ENCODE data around the gene DYNC1I2.
"Not testable (repeated sequence)": the region's sequence is repeated elsewhere in the genome, so short reads cannot be mapped to it uniquely, and the experiment has no call there.

Gene DYNC1I2

DNA sequence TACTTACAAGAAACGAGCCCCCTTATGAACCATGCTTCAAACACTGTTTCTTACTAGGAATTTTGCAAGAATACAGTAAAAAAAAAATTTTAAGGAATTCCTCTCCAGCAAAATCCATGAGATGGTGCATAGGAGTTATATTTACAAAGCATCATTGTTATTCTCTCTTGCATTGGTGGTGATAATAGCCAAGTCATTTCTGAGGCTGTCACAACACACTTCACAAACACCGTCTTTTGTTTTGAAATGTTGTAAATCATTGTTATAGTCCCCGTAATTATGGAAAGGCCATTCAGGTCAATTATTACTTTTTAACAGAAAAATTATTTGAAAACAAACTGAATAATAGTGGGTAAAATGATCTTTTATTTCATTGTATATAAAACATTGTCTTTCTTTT lies 60.1 kb downstream of the DYNC1I2 start:
- CTCF ChIA-PET = no interaction called here

DNA sequence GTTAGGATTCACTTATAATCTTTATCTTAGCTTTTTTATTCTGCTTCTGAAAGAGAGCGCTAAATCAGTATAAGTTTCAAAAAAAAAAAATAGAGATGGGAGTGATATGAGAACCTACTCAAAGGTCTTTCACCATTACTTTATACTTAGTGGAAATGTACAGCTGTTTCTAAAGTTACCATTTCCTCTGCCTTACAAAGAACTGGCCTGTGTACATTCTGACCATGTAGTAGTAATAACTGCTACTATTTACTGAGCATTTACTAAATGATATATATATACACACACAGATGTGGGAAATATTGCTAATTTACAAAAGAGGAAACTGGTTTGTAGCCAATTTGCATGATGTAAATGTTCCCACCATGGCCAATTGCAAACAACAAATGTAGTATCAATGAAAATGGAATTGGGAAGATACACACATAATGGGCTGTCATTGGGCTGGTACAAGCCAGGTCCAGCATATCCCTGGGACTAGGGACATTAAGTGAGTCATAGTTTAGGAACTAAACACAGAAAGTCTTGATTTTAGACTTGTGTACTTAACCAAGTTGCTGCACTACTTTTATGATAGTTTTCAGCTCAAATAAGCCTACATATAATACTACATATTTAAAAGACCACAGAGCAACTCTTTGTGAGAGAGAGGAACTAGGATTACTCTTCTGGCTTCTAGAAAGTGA lies 67.1 kb downstream of the DYNC1I2 start:
- CTCF ChIA-PET = interaction anchor here (0.7 kb wide), 1 partner anchor 41 kb away, joined by 3 read pairs; no protein-coding TSS in a partner anchor
- POLR2A ChIA-PET = no interaction called here
- peaks cover 0 to 39% of the 10 kb centered on the region in 2 experiments; a peak in 2 of 3 replicates for H3K36me3 ChIP-seq (ENCODE audit: control insufficient read depth in 2 of 2, insufficient read depth in 1 of 2, low read length in 2 of 2)
- no peak overlapping the region for H3K4me3 ChIP-seq (ENCODE audit: low read depth, low read length)
- no peak for TF ChIP-seq KLF10 (tag by site-specific recombination; IDR thresholded peaks at IDR 0.05)
- no peak for TF ChIP-seq ZNF211 (tag by site-specific recombination; IDR thresholded peaks at IDR 0.05; ENCODE audit: low read depth)
- no peak for TF ChIP-seq ZNF169 (tag by site-specific recombination; IDR thresholded peaks at IDR 0.05)
- no peak for TF ChIP-seq ZNF660 (tag by site-specific recombination; IDR thresholded peaks at IDR 0.05)
- no peak for TF ChIP-seq ZSCAN23 (tag by site-specific recombination; IDR thresholded peaks at IDR 0.05)
- no peak for TF ChIP-seq ZNF394 (tag by site-specific recombination; IDR thresholded peaks at IDR 0.05; ENCODE audit: borderline replicate concordance)
- TF ChIP-seq ZNF132 (tag by site-specific recombination; IDR thresholded peaks at IDR 0.05; ENCODE audit: borderline replicate concordance) = no peak
- TF ChIP-seq GLI2 (tag by site-specific recombination; IDR thresholded peaks at IDR 0.05; ENCODE audit: borderline replicate concordance, low read depth) = no peak
- no peak for TF ChIP-seq ZNF175 (tag by site-specific recombination; IDR thresholded peaks at IDR 0.05)
- no peak for TF ChIP-seq ZNF239 (tag by site-specific recombination; IDR thresholded peaks at IDR 0.05)
- no peak for TF ChIP-seq ZNF266 (tag by site-specific recombination; IDR thresholded peaks at IDR 0.05; ENCODE audit: low read depth)
- no peak for TF ChIP-seq ZNF114 (tag by site-specific recombination; IDR thresholded peaks at IDR 0.05)
- TF ChIP-seq ZNF248 (tag by site-specific recombination; IDR thresholded peaks at IDR 0.05) = no peak
- no peak for TF ChIP-seq ZXDB (tag by site-specific recombination; IDR thresholded peaks at IDR 0.05)
- TF ChIP-seq ZNF274 (IDR thresholded peaks at IDR 0.05; ENCODE audit: low read length) = no peak
- TF ChIP-seq ZNF274 (tag by site-specific recombination; IDR thresholded peaks at IDR 0.05; ENCODE audit: borderline replicate concordance) = no peak
- no peak for TF ChIP-seq ZNF221 (tag by site-specific recombination; IDR thresholded peaks at IDR 0.05; ENCODE audit: borderline replicate concordance)
- no peaks in the 10 kb centered on the region for H3K4me1 ChIP-seq (ENCODE audit: control insufficient read depth, insufficient read depth, low read length)
- no peak overlapping the region for H3K27ac ChIP-seq (ENCODE audit: extremely low read depth, low read depth, low read length)
- no peaks in the 10 kb centered on the region for H3K9me3 ChIP-seq (ENCODE audit: control insufficient read depth, insufficient read depth, low read depth, low read length)

More for the DNA sequence above, 60.1 kb downstream of the DYNC1I2 start:
- Histone ChIP-seq H3K27ac (ENCODE audit: extremely low read depth, low read depth, low read length) (no peak overlapping the region), H3K36me3 (ENCODE audit: control insufficient read depth in 2 of 2, insufficient read depth in 1 of 2, low read length in 2 of 2) (peaks cover 0 to 69% of the 10 kb centered on the region in 2 experiments; a peak in 2 of 3 replicates), H3K4me3 (ENCODE audit: low read depth, low read length) (no peak overlapping the region), H3K4me1 (ENCODE audit: control insufficient read depth, insufficient read depth, low read length) (no peaks in the 10 kb centered on the region), H3K9me3 (ENCODE audit: control insufficient read depth, insufficient read depth, low read depth, low read length) (no peaks in the 10 kb centered on the region)
- POLR2A ChIA-PET = no interaction called here
- TF ChIP-seq, protein P1, sequence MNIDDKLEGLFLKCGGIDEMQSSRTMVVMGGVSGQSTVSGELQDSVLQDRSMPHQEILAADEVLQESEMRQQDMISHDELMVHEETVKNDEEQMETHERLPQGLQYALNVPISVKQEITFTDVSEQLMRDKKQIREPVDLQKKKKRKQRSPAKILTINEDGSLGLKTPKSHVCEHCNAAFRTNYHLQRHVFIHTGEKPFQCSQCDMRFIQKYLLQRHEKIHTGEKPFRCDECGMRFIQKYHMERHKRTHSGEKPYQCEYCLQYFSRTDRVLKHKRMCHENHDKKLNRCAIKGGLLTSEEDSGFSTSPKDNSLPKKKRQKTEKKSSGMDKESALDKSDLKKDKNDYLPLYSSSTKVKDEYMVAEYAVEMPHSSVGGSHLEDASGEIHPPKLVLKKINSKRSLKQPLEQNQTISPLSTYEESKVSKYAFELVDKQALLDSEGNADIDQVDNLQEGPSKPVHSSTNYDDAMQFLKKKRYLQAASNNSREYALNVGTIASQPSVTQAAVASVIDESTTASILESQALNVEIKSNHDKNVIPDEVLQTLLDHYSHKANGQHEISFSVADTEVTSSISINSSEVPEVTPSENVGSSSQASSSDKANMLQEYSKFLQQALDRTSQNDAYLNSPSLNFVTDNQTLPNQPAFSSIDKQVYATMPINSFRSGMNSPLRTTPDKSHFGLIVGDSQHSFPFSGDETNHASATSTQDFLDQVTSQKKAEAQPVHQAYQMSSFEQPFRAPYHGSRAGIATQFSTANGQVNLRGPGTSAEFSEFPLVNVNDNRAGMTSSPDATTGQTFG (tag by site-specific recombination; IDR thresholded peaks at IDR 0.05; ENCODE audit: borderline replicate concordance) = no peak

DNA sequence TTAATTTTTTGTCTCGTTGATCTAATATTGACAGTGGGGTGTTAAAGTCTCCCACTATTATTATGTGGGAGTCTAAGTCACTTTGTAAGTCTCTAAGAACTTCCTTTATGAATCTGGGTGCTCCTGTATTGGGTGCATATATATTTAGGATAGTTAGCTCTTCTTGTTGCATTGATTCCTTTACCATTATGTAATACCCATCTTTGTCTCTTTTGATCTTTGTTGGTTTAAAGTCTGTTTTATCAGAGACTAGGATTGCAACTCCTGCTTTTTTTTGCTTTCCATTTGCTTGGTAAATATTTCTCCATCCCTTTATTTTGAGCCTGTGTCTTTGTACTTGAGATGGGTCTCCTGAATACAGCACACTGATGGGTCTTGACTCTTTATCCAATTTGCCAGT lies 71.5 kb downstream of the DYNC1I2 start:
- H3K27ac ChIP-seq (ENCODE audit: extremely low read depth, low read depth, low read length); H3K4me3 ChIP-seq (ENCODE audit: low read depth, low read length); CTCF ChIA-PET; POLR2A ChIA-PET; H3K9me3 ChIP-seq (ENCODE audit: control insufficient read depth, insufficient read depth, low read depth, low read length); H3K4me1 ChIP-seq (ENCODE audit: control insufficient read depth, insufficient read depth, low read length): not testable (repeated sequence)
- H3K36me3 ChIP-seq (ENCODE audit: control insufficient read depth in 2 of 2, insufficient read depth in 1 of 2, low read length in 2 of 2) = peaks cover 0 to 40% of the 10 kb centered on the region in 2 experiments; a peak in 1 of 3 replicates

DNA sequence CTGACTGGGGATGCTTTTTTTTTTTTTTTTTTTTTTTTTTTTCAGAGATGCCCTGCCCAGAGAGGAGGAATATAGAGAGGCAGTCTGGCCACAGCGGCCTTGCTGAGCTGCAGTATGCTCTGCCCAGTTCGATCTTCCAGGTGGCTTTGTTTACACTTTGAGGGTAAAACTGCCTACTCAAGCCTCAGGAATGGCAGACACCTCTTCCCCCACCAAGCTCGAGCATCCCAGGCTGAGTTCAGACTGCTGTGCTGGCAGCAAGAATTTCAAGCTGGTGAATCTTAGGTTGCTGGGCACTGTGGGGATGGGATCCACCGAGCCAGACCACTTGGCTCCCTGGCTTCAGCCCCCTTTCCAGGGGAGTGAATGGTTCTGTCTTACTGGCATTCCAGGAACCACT lies 73.9 kb downstream of the DYNC1I2 start:
- H3K4me3 ChIP-seq (ENCODE audit: low read depth, low read length); H3K9me3 ChIP-seq (ENCODE audit: control insufficient read depth, insufficient read depth, low read depth, low read length); H3K27ac ChIP-seq (ENCODE audit: extremely low read depth, low read depth, low read length); H3K4me1 ChIP-seq (ENCODE audit: control insufficient read depth, insufficient read depth, low read length); POLR2A ChIA-PET: not testable (repeated sequence)
- H3K36me3 ChIP-seq (ENCODE audit: control insufficient read depth in 2 of 2, insufficient read depth in 1 of 2, low read length in 2 of 2) = peaks cover 0 to 32% of the 10 kb centered on the region in 2 experiments; a peak in 2 of 3 replicates
- CTCF ChIA-PET = interaction anchor here (0.6 kb wide), 1 partner anchor 226 kb away, joined by 4 read pairs; no protein-coding TSS in a partner anchor

Data from HEK293 (cell line).